ENCODE results near the gene EFCC1.

- TF ChIP-seq CTCF (IDR thresholded peaks at IDR 0.05; ENCODE audit: low read depth, low read length): no peak
- no peak for TF ChIP-seq EZH2phosphoT487 (IDR thresholded peaks at IDR 0.05; ENCODE audit: low read depth)
These were observed 27.0 kb upstream of the EFCC1 start for GRCh38 chr3:128973988-128974564.
